ENCODE results near the gene ZNF853. TPM values are rescaled to one million over a fixed set of nuclear protein-coding genes. Genes with fewer than 3 reads are reported as not detected.
A peak's percentile ranks its signal among the peaks of the same experiment; 100 is the strongest.

Gene ZNF853
- total RNA-seq, 1 donor from 2014 or later: 5.2 TPM

DNA sequence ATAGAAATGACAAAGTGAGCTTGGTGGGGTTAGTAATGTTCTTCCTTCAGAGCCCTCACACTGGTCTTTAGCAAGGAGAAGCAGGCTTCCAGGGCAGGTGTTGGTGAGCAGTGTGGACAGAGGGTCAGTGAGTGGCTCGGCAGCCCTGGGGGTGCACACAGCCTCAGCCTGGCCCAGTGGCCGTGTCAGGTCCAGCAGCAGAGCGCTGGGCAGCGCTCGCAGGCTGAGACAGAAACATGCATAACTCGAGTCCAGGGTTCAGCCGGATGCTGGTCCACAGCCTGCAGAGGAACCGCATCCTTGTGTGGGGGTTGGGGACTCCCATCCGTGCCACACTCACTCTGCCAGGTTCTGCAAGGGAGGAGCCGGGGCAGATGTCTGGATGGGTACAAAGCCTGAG is 11.0 kb upstream of the ZNF853 start:
- no peak for ATAC-seq
- Histone ChIP-seq H3K9me3 (no peaks in the 10 kb centered on the region), H3K4me1 (no peaks in the 10 kb centered on the region), H3K4me3 (no peak overlapping the region), H3K27me3 (no peaks in the 10 kb centered on the region), H3K27ac (no peak overlapping the region), H3K36me3 (peaks cover 71% of the 10 kb centered on the region)
- intact Hi-C loops (cut with DNase I): no loop called here
- DNase-seq: no peak
- TF ChIP-seq CTCF (IDR thresholded peaks at IDR 0.05): no peak

GRCh38 chr7:6606866-6607583 is 8.4 kb upstream of the ZNF853 start:
- ATAC-seq (no peak), DNase-seq (peak; percentile 63)
- no peaks in the 10 kb centered on the region for H3K27me3 ChIP-seq
- no peak overlapping the region for H3K4me3 ChIP-seq
- no peak overlapping the region for H3K27ac ChIP-seq
- intact Hi-C loops (cut with DNase I): no loop called here
- no peaks in the 10 kb centered on the region for H3K9me3 ChIP-seq
- H3K36me3 ChIP-seq: peaks cover 50% of the 10 kb centered on the region
- H3K4me1 ChIP-seq: no peaks in the 10 kb centered on the region
- TF ChIP-seq CTCF (IDR thresholded peaks at IDR 0.05): no peak

DNA sequence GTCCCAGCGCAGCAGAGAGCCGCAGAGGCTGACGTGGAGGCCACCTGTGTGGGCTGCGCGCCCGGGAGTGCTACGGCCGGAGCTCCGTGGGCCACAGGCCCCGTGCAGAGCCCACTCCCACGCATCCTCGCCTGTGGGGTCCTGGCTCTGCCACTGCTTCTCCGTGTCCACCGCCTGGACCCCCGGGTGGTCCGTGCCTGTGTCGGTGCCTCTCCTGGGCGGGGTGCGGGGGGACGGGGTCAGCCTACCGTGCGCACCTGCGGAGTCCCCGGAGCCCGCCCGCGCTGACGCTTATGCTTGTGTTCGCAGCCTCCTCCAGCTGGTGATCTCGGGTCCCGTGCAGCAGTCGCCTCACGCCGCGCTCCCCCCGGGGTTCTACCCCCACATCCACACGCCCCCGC is 7.8 kb upstream of the ZNF853 start:
- H3K36me3 ChIP-seq: peaks cover 44% of the 10 kb centered on the region
- TF ChIP-seq CTCF (IDR thresholded peaks at IDR 0.05): no peak
- H3K27me3 ChIP-seq: no peaks in the 10 kb centered on the region
- no peak overlapping the region for H3K4me3 ChIP-seq
- DNase-seq (peak; percentile 63), ATAC-seq (peak; percentile 47)
- H3K9me3 ChIP-seq: no peaks in the 10 kb centered on the region
- no peak overlapping the region for H3K27ac ChIP-seq
- intact Hi-C loops (cut with DNase I): no loop called here
- H3K4me1 ChIP-seq: no peaks in the 10 kb centered on the region

DNA sequence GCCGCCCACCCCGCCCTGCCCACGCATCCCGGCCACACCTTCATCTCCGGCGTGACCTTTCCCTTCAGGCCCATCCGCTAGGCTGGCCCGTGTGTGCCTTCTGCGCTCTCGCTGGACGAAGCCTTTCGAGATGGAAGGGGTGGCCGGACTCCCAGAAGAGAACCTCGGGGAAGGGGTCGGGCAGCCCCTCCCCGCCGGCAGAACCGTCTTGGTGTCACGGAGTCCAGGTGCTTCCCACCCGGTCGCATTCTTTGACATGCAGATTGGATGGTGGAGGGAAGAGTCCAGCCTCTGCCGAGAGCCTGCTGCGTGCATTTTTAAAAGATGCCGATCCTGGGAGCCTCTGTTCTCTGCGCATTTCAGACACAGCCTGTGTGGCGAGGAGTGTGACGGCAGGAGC is 7.3 kb upstream of the ZNF853 start:
- H3K9me3 ChIP-seq: no peaks in the 10 kb centered on the region

GRCh38 chr7:6608794-6609193 is 6.6 kb upstream of the ZNF853 start:
- Histone ChIP-seq H3K4me1 (no peaks in the 10 kb centered on the region), H3K27me3 (no peaks in the 10 kb centered on the region), H3K9me3 (no peaks in the 10 kb centered on the region), H3K4me3 (no peak overlapping the region), H3K27ac (no peak overlapping the region), H3K36me3 (peaks cover 34% of the 10 kb centered on the region)
- intact Hi-C loops (cut with DNase I): no loop called here
- DNase-seq (no peak), ATAC-seq (no peak)
- no peak for TF ChIP-seq CTCF (IDR thresholded peaks at IDR 0.05)

More for the DNA sequence above, 7.3 kb upstream of the ZNF853 start:
- Histone ChIP-seq H3K27ac (no peak overlapping the region), H3K27me3 (no peaks in the 10 kb centered on the region), H3K4me1 (no peaks in the 10 kb centered on the region), H3K36me3 (peaks cover 40% of the 10 kb centered on the region), H3K4me3 (no peak overlapping the region)
- no peak for TF ChIP-seq CTCF (IDR thresholded peaks at IDR 0.05)
- DNase-seq (no peak), ATAC-seq (no peak)
- intact Hi-C loops (cut with DNase I): no loop called here

DNA sequence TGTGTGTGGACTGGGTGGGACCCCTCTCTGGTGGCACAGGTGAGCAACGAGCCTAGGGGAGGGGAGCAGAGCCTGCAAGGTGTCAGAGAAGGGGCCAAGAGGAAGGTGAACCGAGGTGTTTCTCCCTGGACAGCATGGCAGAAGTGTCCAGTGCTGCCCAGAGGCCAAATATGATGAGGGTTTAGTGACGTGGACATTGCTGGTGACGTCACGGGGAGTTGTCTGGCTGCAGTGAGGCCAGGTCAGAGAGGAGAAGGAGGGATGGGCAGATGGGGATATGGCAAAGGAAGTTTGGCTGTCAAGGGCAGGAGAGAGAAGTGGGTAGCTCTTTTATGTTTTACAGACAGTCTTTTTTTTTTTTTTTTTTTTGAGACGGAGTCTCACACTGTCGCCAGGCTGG is 2.6 kb upstream of the ZNF853 start:
- H3K4me1 ChIP-seq: no peaks in the 10 kb centered on the region
- no peak overlapping the region for H3K4me3 ChIP-seq
- H3K9me3 ChIP-seq: no peaks in the 10 kb centered on the region
- H3K36me3 ChIP-seq: peaks cover 12% of the 10 kb centered on the region
- H3K27ac ChIP-seq: no peak overlapping the region
- no peak for ATAC-seq
- DNase-seq: no peak
- H3K27me3 ChIP-seq: peaks cover 5% of the 10 kb centered on the region
- no peak for TF ChIP-seq CTCF (IDR thresholded peaks at IDR 0.05)
- intact Hi-C loops (cut with DNase I): no loop called here
